RKO (cell line): Measurements from ENCODE around the gene MGST2.
A peak's percentile ranks its signal among the peaks of the same experiment; 100 is the strongest.

Source experiments
- DNase-seq: peaks from one replicate; pipeline ENCODE4 v3.0.0-alpha.2; 2016; ENCODE audit warnings: low spot score

Gene MGST2

GRCh38 chr4:139738846-139739613, 73.4 kb downstream of the MGST2 start:
- DNase-seq = no peak

GRCh38 chr4:139740121-139740520, 74.5 kb downstream of the MGST2 start:
- no peak for DNase-seq

GRCh38 chr4:139740531-139741041, 75.0 kb downstream of the MGST2 start:
- DNase-seq = peak; percentile 3

- DNase-seq = no peak
These were observed 77.4 kb downstream of the MGST2 start for GRCh38 chr4:139743027-139743426.

- DNase-seq = no peak
These were observed 78.6 kb downstream of the MGST2 start for GRCh38 chr4:139744232-139744631.

- no peak for DNase-seq
These were observed 79.6 kb downstream of the MGST2 start for GRCh38 chr4:139745111-139745639.

- DNase-seq = no peak
These were observed 81.0 kb downstream of the MGST2 start for GRCh38 chr4:139746431-139747171.

GRCh38 chr4:139749338-139749737, 83.7 kb downstream of the MGST2 start:
- DNase-seq = no peak

- no peak for DNase-seq
These were observed 84.3 kb downstream of the MGST2 start for GRCh38 chr4:139749835-139750498.

GRCh38 chr4:139753686-139754085, 88.1 kb downstream of the MGST2 start:
- no peak for DNase-seq
